Measurements from ENCODE around the gene WDR37.

DNA sequence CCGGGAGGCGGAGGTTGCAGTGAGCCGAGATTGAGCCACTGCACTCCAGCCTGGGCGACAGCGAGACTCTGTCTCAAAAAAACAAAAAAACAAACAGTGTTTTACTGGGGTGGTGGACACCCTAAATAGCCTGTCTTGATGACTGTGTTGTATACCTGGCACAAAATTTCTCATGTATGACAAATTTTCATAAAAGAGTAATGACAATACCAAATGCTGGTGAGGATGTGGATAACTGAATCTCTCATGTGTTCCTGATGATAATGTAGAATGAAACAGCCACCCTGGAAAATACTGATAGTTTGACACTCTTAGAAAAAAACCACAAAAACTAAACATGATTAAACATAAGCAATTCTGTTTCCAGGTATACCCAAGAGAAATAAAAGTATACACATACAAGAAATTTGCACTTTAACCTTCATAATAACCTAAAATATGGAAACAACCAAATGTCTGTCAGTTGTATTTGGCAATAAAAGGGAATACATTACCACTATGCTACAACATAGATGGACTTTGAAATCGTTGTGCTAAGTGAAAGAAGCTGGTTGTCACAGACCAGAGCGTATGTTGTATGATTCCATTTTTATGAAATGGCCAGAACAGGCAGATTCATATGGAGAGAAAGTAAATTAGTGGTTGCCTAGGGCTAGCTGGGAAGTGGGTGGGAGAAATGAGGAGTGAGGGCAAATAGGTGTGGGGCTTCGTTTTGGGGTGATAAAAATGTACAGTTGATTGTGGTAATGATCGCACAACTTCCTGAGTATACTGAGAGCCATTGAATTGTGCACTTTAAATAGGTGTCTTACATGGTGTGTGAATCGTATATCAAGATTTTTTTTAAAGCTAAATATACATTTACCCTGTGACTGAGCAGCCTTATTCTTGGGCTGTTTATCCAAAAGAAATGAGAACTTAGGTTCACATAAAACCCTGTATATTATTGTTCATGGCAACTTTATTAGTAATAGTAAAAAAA is 12.5 kb downstream of the WDR37 start:
- TF ChIP-seq, protein P1, sequence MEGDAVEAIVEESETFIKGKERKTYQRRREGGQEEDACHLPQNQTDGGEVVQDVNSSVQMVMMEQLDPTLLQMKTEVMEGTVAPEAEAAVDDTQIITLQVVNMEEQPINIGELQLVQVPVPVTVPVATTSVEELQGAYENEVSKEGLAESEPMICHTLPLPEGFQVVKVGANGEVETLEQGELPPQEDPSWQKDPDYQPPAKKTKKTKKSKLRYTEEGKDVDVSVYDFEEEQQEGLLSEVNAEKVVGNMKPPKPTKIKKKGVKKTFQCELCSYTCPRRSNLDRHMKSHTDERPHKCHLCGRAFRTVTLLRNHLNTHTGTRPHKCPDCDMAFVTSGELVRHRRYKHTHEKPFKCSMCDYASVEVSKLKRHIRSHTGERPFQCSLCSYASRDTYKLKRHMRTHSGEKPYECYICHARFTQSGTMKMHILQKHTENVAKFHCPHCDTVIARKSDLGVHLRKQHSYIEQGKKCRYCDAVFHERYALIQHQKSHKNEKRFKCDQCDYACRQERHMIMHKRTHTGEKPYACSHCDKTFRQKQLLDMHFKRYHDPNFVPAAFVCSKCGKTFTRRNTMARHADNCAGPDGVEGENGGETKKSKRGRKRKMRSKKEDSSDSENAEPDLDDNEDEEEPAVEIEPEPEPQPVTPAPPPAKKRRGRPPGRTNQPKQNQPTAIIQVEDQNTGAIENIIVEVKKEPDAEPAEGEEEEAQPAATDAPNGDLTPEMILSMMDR (IDR thresholded peaks at IDR 0.05): no peak
- TF ChIP-seq ZNF416 (CRISPR knock-in tag; IDR thresholded peaks at IDR 0.05): no peak
- no peak for TF ChIP-seq ESRRA (CRISPR knock-in tag; IDR thresholded peaks at IDR 0.05; ENCODE audit: borderline replicate concordance)
- no peak for TF ChIP-seq TEAD1 (CRISPR knock-in tag; IDR thresholded peaks at IDR 0.05)
- no peak for TF ChIP-seq ZNF232 (CRISPR knock-in tag; IDR thresholded peaks at IDR 0.05)
- TF ChIP-seq, protein P2, sequence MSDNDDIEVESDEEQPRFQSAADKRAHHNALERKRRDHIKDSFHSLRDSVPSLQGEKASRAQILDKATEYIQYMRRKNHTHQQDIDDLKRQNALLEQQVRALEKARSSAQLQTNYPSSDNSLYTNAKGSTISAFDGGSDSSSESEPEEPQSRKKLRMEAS (CRISPR knock-in tag; IDR thresholded peaks at IDR 0.05): no peak
- TF ChIP-seq ZNF263 (CRISPR knock-in tag; IDR thresholded peaks at IDR 0.05; ENCODE audit: low read depth): no peak

Data from WTC11 (cell line).